ENCODE results near the gene EMC10. TPM values are rescaled to one million over a fixed set of nuclear protein-coding genes. Genes with fewer than 3 reads are reported as not detected.
A peak's percentile ranks its signal among the peaks of the same experiment; 100 is the strongest.

EMC10 gene
- total RNA-seq, 1 experiment from 2014 or later: 200 TPM

DNA sequence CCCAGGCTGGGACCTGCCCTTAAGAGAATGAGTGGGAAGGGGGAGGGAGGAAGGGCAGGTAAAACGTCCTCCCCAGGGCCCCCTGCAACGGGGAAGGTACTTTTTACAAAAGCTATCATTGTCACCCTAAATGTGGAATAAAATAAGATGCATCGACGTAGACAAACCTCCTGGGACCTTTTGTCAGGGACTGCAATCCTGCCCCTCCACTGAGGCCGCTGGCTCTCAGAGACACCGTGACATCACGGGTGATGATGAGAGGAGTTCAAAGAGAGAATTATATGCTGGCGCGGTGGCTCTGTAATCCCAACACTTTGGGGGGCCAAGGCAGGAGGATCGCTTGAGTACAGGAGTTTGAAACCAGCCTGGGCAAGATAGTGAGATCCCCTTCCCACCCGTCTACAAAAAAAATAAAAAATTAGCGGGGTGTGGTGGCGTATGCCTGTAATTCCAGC, 45.4 kb upstream of the EMC10 start:
- H3K9me3 Mint-ChIP-seq (ENCODE audit: low read depth, unreplicated experiment): no peaks in the 10 kb centered on the region
- H3K4me1 Mint-ChIP-seq (ENCODE audit: low read depth, unreplicated experiment): no peaks in the 10 kb centered on the region
- peak overlapping the region; percentile 75 for H3K4me3 Mint-ChIP-seq (ENCODE audit: low read depth, unreplicated experiment)
- H3K27me3 Mint-ChIP-seq (ENCODE audit: unreplicated experiment): peaks cover 66% of the 10 kb centered on the region
- intact Hi-C loops (cut with micrococcal nuclease; ENCODE audit: unreplicated experiment): no loop called here
- no peak for DNase-seq
- TF ChIP-seq, protein P1, sequence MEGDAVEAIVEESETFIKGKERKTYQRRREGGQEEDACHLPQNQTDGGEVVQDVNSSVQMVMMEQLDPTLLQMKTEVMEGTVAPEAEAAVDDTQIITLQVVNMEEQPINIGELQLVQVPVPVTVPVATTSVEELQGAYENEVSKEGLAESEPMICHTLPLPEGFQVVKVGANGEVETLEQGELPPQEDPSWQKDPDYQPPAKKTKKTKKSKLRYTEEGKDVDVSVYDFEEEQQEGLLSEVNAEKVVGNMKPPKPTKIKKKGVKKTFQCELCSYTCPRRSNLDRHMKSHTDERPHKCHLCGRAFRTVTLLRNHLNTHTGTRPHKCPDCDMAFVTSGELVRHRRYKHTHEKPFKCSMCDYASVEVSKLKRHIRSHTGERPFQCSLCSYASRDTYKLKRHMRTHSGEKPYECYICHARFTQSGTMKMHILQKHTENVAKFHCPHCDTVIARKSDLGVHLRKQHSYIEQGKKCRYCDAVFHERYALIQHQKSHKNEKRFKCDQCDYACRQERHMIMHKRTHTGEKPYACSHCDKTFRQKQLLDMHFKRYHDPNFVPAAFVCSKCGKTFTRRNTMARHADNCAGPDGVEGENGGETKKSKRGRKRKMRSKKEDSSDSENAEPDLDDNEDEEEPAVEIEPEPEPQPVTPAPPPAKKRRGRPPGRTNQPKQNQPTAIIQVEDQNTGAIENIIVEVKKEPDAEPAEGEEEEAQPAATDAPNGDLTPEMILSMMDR (IDR thresholded peaks at IDR 0.05; ENCODE audit: unreplicated experiment): no peak
- no TSS peak for BruUV-seq (replicated peaks)
- CTCF ChIA-PET: no interaction called here
- H3K27ac Mint-ChIP-seq (ENCODE audit: unreplicated experiment): peak overlapping the region; percentile 11
- H3K36me3 Mint-ChIP-seq (ENCODE audit: insufficient read depth, unreplicated experiment): peaks cover 27% of the 10 kb centered on the region

DNA sequence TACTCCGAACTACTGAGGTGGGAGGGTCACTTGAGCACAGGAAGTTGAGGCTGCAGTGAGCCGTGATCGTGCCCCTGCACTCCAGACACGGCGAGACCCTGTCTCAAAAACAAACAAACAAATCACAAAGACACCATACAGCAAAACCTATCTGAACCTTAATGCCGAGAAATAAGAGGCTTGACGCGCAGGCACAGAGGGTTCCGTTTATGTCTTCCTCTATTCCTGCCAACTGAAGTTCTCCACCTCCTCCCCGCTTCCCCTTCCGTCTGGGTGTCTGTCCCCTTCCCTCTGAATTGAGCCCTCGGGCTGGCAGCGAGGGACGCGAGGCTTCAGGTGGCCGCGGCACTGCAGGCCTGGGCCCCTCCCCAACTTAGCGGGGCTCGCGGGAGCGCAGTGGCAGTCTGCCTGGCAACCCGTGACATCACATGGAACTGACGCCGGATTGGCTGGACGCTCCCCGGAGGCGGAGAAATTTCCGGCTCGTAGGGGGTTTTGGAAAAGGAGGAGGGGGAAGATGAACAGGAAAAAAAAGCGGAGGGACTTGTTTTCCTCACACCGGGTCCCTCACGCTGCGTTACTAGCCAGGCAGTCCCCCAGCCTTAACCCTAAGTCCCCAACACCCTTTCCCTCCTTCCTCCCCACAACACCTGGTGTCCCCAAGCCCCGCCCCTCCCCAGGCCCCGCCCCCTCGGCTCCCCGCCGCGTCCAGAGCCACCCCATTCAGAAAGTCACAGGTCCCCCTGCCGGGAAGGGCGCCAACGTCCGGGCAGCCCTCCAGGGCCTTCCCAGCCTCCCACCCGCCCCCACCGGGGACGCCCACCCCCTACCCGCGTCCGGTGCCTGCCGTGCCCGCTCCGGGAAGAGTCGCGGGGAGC, 44.7 kb upstream of the EMC10 start:
- no peaks in the 10 kb centered on the region for H3K9me3 Mint-ChIP-seq (ENCODE audit: low read depth, unreplicated experiment)
- CTCF ChIA-PET: no interaction called here
- peaks cover 27% of the 10 kb centered on the region for H3K36me3 Mint-ChIP-seq (ENCODE audit: insufficient read depth, unreplicated experiment)
- TF ChIP-seq, protein P1 (IDR thresholded peaks at IDR 0.05; ENCODE audit: unreplicated experiment): no peak
- H3K4me1 Mint-ChIP-seq (ENCODE audit: low read depth, unreplicated experiment): no peaks in the 10 kb centered on the region
- intact Hi-C loops (cut with micrococcal nuclease; ENCODE audit: unreplicated experiment): no loop called here
- peak overlapping the region; percentile 75 for H3K4me3 Mint-ChIP-seq (ENCODE audit: low read depth, unreplicated experiment)
- H3K27me3 Mint-ChIP-seq (ENCODE audit: unreplicated experiment): peaks cover 73% of the 10 kb centered on the region
- peak; percentile 91 for DNase-seq
- peak overlapping the region; percentile 87 for H3K27ac Mint-ChIP-seq (ENCODE audit: unreplicated experiment)
- BruUV-seq (replicated peaks): no TSS peak

DNA sequence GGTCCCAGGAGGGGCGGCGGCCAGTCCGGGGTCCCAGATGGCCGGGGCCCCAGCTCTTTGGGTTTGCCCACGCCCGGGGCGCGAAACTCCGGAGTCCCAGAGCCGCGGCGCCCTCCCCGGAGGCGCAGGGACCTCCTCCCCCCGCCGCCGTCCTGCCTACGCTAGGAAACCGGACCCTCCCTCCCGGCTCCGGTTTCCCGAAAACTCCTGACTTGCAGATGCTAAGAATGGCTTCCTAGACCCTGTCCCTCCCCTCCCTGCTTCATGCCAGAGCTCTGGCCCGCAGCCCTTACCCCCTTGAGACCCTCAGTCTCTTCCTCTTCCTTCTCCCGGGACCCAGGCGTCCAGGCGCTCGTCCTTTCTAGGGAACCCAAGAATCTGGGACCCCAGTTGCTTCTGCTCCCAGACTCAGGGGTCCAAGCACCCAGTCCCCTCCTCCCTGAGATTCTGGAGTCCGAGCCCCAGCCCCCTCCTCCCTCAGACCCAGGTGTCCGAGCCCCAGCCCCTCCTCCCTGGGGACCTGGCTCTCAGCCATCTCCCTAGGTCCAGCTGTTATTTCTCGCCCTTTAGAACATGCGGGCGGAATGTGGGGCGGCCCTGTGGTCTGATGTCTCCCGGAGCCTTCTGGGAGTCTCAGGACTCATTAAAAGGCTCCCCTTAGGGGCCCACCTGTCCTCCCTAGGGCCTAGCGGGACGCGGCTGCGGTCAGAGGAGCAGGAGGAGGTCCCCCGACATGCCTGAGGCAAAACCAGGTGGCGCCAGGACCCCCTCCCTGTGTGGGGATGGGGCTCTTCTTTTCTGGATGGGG, 43.9 kb upstream of the EMC10 start, which contains the start of gene MYBPC2:
MYBPC2 (plus strand) TSS at position 672 of the 808 bp plus-strand sequence; CDS start at position 734, 62 bp downstream.
- Mint-ChIP-seq H3K4me3 (ENCODE audit: low read depth, unreplicated experiment) (peak within 1 kb of the TSS; percentile 75), H3K27ac (ENCODE audit: unreplicated experiment) (peak within 1 kb of the TSS; percentile 87), H3K9me3 (ENCODE audit: low read depth, unreplicated experiment) (no peaks in the 10 kb centered on the region), H3K36me3 (ENCODE audit: insufficient read depth, unreplicated experiment) (peaks cover 27% of the 10 kb centered on the region), H3K27me3 (ENCODE audit: unreplicated experiment) (peaks cover 81% of the 10 kb centered on the region), H3K4me1 (ENCODE audit: low read depth, unreplicated experiment) (no peaks in the 10 kb centered on the region)
- TF ChIP-seq, protein P1 (IDR thresholded peaks at IDR 0.05; ENCODE audit: unreplicated experiment): no peak
- intact Hi-C loops (cut with micrococcal nuclease; ENCODE audit: unreplicated experiment): no loop called here
- BruUV-seq (replicated peaks): no TSS peak
- peak; percentile 24 for DNase-seq
- CTCF ChIA-PET: no interaction called here

DNA sequence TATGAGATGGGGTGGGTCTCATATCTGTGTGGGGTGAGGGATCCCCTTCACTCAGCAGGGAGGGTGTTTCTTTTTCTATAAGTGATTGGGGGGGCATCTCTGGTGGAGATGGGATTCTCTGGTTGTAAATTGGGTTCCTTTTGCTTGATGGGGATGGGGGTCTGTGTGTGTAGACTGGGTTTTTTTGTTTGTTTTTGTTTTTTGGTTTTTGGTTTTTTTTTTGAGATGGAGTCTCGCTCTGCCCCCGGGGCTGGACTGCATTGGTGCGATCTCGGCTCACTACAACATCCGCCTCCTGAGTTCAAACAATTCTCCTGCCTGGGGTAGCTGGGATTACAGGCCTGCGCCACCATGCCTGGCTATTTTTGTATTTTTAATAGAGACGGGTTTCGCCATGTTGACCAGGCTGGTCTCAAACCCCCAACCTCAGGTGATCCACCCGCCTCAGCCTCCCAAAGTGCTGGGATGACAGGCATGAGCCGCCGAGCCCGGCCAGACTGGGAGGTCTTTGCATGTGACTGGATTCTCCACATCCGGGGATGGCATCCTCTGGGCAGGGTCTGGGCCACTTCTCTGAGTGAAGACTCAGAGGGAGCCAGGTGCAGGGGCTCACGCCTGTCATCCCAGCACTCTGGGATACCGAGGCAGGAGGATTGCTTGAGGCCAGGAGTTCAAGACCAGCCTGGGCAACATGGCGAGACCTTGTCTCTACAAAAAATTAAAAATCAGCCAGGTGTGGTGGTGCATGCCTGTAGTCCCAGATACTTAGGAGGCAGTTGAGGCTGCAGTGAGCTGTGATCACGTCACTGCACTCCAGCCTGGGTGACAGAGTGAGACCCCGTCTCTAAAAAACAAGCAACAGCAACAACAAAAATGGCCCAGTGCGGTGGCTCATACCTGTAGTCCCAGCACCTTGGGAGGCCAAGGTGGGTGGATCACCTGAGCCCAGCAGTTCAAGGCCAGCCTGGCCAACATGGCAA, 42.8 kb upstream of the EMC10 start:
- intact Hi-C loops (cut with micrococcal nuclease; ENCODE audit: unreplicated experiment): no loop called here
- Mint-ChIP-seq H3K9me3 (ENCODE audit: low read depth, unreplicated experiment) (no peaks in the 10 kb centered on the region), H3K27me3 (ENCODE audit: unreplicated experiment) (peaks cover 92% of the 10 kb centered on the region)

More for the DNA sequence above, 42.8 kb upstream of the EMC10 start:
- peaks cover 27% of the 10 kb centered on the region for H3K36me3 Mint-ChIP-seq (ENCODE audit: insufficient read depth, unreplicated experiment)
- TF ChIP-seq, protein P1 (IDR thresholded peaks at IDR 0.05; ENCODE audit: unreplicated experiment): no peak
- peak overlapping the region; percentile 75 for H3K4me3 Mint-ChIP-seq (ENCODE audit: low read depth, unreplicated experiment)
- H3K27ac Mint-ChIP-seq (ENCODE audit: unreplicated experiment): peak overlapping the region; percentile 20
- no TSS peak for BruUV-seq (replicated peaks)
- H3K4me1 Mint-ChIP-seq (ENCODE audit: low read depth, unreplicated experiment): no peaks in the 10 kb centered on the region
- no peak for DNase-seq
- CTCF ChIA-PET: no interaction called here
